ENCODE results near the gene SNRNP25. TPM values are rescaled to one million over a fixed set of nuclear protein-coding genes. Genes with fewer than 3 reads are reported as not detected.

The SNRNP25 gene
- total RNA-seq, 1 donor from 2014 or later: 23.0 TPM

DNA sequence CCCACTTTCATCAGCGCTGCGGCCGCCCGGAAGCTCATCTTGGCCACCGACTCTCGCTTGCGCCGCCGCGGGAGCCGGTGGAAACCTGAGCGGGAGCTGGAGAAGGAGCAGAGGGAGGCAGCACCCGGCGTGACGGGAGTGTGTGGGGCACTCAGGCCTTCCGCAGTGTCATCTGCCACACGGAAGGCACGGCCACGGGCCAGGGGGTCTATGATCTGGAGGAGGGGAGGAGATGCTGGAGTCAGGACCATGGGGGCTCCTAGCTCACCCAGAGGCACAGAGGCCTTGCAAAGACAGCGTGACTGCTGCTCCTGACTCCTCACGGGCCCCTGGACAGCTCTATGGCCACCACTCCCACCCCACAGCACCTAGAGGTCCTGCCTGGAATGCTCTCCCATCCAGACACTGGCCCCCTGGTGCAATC is 9.4 kb downstream of the SNRNP25 start:
- no peak for DNase-seq (ENCODE audit: low spot score)

GRCh38 chr16:63466-63865 is 9.8 kb downstream of the SNRNP25 start:
- no peak for DNase-seq (ENCODE audit: low spot score)

GRCh38 chr16:63998-64913 is 10.6 kb downstream of the SNRNP25 start:
- no peak for DNase-seq (ENCODE audit: low spot score)

DNA sequence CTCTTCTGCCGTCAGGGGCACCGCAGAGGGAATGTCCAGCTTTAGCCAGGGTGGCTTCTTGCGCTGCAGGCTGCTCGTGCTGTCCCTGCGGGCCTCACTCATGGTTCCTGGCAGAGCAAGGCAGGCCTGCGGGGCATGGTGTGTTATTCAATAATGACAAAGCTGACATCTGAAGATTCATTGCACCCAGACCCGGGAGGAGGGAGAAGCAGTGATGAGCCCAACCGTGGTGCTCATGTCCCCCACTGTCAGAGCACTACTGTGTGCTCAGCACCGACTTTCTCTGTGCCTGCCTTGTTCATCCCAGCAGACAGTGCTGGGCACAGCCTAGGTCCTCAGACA is 11.3 kb downstream of the SNRNP25 start:
- no peak for DNase-seq (ENCODE audit: low spot score)

- DNase-seq (ENCODE audit: low spot score): peak; percentile 96
These were observed 12.1 kb downstream of the SNRNP25 start for GRCh38 chr16:65745-66144.

GRCh38 chr16:66309-67182 is 12.9 kb downstream of the SNRNP25 start:
- DNase-seq (ENCODE audit: low spot score): no peak

- DNase-seq (ENCODE audit: low spot score): no peak
These were observed 13.7 kb downstream of the SNRNP25 start for GRCh38 chr16:67183-67791.

GRCh38 chr16:67884-68789 is 14.5 kb downstream of the SNRNP25 start:
- DNase-seq (ENCODE audit: low spot score): no peak

GRCh38 chr16:69181-69580 is 15.6 kb downstream of the SNRNP25 start:
- DNase-seq (ENCODE audit: low spot score): no peak

DNA sequence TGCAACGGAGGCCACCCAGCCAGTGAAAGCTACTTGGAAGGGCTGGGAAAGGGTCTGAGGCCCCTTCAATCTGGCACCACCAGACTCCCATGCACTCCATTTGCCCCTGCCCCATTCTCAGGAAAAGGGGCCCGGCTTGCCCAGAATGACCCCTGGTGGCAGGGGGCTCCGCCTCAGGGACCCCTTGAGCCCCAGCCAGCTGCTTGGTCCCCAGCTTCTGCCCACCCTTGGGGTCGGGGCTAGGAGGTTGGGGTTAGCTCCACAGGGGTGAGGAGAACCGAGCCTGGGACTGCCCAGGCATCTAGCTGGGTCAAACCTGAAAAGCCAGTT is 17.5 kb downstream of the SNRNP25 start:
- no peak for DNase-seq (ENCODE audit: low spot score)

DNA sequence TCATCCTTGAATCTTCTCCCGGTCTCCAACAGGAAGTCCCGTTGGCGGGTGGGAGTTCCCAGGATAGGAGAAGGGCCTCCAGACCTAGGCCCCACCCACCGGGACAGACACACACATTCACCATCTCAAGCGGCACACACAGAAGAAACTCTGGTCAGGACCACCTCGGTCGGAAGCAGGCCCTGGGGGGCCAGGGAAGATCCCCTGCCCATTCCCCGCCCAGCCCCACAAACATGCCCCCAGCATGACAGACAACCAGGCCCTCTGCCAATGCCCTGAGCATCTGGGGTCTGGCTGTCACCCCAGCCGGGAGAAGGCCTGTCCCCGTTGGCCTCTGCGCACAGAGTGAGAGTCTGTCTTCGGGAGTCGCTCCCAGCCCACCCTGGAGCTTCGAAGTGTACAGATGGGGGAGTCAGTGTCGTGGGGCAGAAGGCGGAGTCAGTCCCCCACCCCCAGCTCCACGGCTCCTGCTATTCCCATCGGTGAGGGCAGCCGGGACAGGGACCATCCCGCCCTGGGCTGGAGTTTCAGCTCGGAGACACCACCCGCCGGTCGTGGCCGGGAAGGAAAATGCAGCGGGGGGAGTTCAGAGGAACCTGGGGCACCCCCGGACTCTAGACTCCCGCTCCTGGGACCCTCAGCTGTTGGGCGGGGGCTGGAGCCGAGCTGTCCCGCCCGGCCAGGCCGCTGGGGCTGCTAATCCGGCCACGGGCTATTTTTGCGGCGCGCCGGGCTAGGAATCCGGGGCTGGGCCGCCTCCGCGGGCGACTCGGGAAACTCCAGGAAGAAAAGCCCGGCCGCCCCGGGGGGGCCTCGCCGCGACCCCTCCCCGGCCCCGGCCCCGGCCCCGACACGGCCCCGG is 18.1 kb downstream of the SNRNP25 start:
- no peak for DNase-seq (ENCODE audit: low spot score)

GRCh38 chr16:72561-73548 is 19.2 kb downstream of the SNRNP25 start, which contains the start of gene RHBDF1:
Gene RHBDF1 (minus strand): TSS chr16:72631. CDS start chr16:65015, 7,616 bp downstream.
- no peak for DNase-seq (ENCODE audit: low spot score)

DNA sequence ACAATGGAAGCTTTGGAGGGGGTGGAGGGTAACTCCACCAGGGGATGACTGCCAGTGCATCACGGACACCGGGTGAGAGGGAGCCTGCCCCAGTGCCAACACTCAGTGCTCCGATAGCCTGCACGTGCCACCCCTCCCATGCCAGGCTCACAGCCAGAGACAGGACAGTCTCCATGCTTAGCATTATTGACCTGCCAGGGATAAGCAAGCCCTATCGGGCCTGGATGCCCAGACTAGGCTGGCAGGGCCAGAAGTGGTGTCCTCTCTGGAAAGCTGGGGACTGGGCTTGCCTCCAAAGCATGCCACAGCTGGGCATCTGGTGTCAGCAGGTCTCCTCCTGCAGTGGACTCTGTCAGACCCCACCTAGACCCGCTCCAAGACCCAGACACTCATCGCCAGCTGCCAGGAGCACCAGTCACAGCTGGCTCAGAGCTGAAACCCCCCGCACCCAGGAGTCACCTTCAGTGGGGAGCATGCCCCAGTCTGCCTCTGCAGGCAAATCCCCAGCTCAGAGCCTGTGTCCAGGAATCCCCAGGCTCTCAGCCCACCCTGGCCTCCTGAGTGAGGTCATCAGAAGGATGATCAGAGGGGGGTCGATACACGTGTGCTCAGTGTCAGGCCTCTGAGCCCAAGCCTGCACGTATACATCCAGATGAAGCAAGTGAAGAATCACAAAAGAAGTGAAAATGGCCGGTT is 20.6 kb downstream of the SNRNP25 start:
- DNase-seq (ENCODE audit: low spot score): no peak

- DNase-seq (ENCODE audit: low spot score): no peak
These were observed 21.2 kb downstream of the SNRNP25 start for GRCh38 chr16:74747-75334.

DNA sequence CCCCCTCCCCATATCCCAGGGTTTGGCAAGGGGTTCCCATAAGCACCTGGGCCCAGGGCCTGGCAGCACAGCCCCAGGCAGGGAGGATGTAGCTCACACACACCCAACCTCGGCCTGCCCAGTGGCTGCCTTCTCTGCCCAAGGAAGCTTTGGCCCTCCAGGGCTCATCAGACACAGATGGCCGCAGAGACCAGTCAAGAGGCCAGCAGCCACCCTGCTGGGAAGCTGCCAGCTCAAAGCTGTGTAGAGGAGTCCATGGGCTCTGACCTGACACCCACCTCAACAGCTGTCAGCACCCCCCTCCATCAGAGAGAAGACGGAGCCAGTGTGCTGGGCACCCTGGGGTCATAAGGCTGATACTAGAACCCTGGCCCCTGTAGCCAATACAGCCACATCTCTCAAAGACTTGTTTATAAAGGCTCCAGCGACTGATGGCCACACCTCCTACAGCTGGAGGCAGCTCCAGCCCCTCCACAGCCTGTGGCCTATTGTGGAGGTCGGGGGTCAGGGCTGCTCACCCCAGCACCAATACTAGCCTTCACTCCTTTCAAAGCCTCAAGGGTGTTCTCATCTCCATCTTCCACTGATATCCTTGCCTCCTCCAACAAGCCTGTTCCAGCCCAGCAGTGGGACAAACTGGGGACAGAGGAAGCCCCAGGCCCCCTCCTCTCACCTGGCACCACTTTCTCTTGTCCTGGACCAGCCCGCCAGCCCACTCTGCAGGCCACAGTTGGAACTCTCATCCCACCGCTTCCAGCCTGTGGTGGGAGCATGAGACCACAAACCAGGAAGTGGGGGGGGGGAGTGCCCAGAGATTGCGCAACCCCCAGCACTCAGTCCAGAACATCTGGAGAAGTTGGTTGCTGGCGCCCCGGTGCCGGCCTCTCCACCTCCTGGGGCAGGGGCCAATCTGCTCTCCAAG is 22.2 kb downstream of the SNRNP25 start:
- no peak for DNase-seq (ENCODE audit: low spot score)

DNA sequence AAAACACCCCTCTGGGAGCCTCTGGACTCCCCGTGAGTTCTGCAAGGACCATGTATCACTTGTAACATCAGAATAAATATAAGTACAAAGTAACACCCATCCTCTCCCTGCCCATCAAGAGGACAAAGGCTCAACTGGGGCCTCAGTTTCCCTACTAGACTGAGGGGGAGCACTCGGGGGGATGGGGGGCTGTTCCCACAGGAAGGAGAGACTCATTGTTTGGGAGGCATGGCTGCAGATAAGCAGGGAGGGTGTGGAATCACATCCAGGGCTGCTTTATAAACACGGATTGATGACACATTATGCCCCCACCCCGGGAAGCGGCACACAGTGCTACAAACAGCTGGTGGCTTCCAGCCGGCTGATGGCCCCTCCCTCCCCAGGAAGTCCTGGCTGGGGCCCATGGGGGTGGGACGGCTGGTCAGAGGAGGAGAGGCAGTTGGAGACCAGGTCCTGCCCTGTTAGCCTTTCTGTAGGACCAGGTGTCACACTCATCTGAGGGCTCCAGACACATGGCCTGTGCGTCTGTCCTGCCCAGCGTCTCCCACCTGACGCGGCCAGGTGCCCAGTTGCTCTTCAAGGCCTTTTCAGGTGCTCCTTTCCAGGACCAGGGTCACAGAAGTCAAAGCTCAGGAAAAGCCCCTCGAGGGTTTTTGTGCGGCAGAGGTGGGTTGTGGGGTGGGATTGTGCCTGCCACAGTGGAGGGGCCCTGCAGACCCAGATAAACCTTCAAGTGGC is 23.1 kb downstream of the SNRNP25 start:
- no peak for DNase-seq (ENCODE audit: low spot score)

Measured in mesenteric fat pad (tissue), 1 donor.